Measurements from ENCODE around the gene ARHGEF38. TPM values are rescaled to one million over a fixed set of nuclear protein-coding genes. Genes with fewer than 3 reads are reported as not detected.

Gene ARHGEF38
- total RNA-seq, 1 donor from 2014 or later = 1.6 TPM

DNA sequence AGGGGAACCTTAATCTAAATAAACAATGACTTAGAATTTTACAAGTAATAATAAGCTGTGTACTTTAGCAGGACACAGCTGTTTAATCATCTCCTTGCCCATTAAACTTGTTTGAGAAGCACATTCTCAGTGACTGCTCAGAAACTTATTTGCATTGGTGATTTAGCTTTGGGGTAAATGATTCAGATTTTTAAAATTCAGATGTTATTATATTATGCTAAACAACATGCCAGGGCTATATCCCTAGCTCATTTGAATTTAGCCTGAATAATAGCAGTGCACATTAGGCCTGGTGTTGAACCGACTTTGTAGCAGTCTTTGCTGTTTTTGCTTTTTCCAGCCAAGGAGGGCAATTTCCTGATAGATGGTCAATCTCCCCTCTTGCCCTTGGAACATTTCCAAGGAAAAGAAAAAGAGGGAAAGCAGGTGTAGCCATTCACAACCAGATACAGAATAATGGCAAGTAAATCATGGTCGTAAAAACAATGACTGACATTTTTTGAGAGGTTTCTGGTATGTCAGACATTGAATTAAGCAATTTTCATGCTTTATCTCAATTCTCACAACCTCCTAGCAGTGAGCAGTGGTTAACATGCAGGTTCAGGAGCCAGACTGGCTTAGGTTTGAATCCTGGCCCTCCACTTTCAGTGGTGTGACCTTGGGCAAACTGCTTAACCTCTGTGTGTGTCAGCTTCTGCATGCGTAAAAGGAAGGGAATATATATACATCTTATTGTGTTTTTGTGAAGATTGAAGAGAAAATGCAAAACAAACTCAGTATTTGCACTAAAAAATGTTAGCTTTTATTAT, 16.8 kb downstream of the ARHGEF38 start:
- TF ChIP-seq, protein P1, sequence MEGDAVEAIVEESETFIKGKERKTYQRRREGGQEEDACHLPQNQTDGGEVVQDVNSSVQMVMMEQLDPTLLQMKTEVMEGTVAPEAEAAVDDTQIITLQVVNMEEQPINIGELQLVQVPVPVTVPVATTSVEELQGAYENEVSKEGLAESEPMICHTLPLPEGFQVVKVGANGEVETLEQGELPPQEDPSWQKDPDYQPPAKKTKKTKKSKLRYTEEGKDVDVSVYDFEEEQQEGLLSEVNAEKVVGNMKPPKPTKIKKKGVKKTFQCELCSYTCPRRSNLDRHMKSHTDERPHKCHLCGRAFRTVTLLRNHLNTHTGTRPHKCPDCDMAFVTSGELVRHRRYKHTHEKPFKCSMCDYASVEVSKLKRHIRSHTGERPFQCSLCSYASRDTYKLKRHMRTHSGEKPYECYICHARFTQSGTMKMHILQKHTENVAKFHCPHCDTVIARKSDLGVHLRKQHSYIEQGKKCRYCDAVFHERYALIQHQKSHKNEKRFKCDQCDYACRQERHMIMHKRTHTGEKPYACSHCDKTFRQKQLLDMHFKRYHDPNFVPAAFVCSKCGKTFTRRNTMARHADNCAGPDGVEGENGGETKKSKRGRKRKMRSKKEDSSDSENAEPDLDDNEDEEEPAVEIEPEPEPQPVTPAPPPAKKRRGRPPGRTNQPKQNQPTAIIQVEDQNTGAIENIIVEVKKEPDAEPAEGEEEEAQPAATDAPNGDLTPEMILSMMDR (IDR thresholded peaks at IDR 0.05; ENCODE audit: unreplicated experiment) = no peak
- Mint-ChIP-seq H3K27ac (no peak overlapping the region), H3K27me3 (no peaks in the 10 kb centered on the region), H3K9me3 (ENCODE audit: low read depth) (no peaks in the 10 kb centered on the region), H3K4me3 (ENCODE audit: low read depth) (no peak overlapping the region), H3K4me1 (ENCODE audit: low read depth) (peaks cover 1% of the 10 kb centered on the region), H3K36me3 (ENCODE audit: insufficient read depth) (no peaks in the 10 kb centered on the region)
- DNase-seq (ENCODE audit: low spot score, unreplicated experiment) = no peak

DNA sequence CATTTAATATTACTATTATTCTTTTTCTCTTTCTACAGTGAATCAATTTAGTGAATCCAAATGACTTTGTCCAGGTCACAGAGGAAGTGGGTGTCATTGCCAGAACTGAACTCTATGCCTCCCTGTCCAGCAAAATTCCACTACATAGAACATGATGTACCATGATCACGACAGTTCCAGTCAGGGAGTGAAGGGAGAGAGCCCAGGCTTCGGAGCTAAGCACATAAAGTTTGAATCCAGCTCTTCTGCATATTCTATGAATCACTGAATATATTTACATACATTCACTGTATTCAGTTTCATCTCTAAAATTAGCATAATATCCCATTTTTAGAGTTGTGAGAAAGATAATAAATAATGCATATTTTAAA, 17.4 kb downstream of the ARHGEF38 start:
- Mint-ChIP-seq H3K9me3 (ENCODE audit: low read depth) (peaks cover under 1% of the 10 kb centered on the region), H3K27ac (no peak overlapping the region), H3K36me3 (ENCODE audit: insufficient read depth) (no peaks in the 10 kb centered on the region), H3K4me1 (ENCODE audit: low read depth) (peaks cover 1% of the 10 kb centered on the region), H3K4me3 (ENCODE audit: low read depth) (no peak overlapping the region), H3K27me3 (no peaks in the 10 kb centered on the region)
- DNase-seq (ENCODE audit: low spot score, unreplicated experiment) = no peak
- TF ChIP-seq, protein P1 (IDR thresholded peaks at IDR 0.05; ENCODE audit: unreplicated experiment) = no peak

DNA sequence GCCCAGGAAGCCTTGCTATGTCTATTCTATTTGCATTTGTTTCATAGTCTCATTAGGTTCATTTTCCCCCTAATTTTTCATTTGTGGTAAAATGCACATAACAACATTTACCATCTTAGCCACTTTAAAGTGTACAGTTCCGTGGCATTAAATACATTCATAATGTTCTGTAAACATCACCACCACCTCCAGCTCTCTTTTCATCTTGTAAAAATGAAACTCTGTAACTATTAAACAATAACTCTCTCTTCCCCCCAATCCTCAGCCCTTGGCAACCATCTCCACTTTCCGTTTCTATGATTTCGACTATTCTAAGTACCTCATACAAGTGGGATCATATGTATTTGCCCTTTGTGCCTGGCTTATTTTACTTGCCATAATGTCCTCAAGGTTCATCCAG, 19.9 kb downstream of the ARHGEF38 start:
- no peak overlapping the region for H3K4me3 Mint-ChIP-seq (ENCODE audit: low read depth)
- H3K27ac Mint-ChIP-seq = no peak overlapping the region
- TF ChIP-seq, protein P1 (IDR thresholded peaks at IDR 0.05; ENCODE audit: unreplicated experiment) = no peak
- no peaks in the 10 kb centered on the region for H3K27me3 Mint-ChIP-seq
- H3K9me3 Mint-ChIP-seq (ENCODE audit: low read depth) = peaks cover 2% of the 10 kb centered on the region
- no peaks in the 10 kb centered on the region for H3K36me3 Mint-ChIP-seq (ENCODE audit: insufficient read depth)
- H3K4me1 Mint-ChIP-seq (ENCODE audit: low read depth) = peaks cover 2% of the 10 kb centered on the region
- DNase-seq (ENCODE audit: low spot score, unreplicated experiment) = no peak

DNA sequence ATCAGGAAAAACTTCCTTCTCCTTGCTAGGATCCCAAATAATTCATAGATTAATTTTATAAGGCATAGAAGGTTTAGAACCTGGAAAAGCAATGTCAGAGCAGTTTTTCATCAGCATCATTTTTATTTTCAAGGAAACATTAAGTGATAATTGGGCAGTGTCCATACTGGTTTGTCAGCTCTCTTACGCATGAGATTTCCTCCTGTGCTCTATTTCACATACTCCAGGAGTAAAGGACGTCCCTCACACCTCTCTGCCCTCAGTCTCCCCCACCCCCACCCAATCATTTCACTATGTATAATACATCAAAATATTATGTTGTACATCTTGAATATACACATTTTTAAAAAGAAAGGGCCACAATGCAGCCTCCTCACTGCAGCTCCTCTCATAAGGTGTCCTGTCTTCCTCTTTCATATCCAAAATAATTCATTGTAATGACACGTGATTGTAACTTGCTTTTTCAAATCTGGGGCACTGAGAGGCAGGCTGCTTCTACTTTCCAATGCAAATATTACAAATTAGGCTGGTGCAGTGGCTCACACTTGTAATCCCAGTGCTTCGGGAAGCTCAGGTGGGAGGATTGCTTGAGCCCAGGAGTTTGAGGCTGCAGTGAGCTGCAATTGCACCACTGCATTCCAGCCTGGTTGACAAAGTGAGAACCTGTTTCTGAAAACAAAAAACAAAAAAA, 34.4 kb downstream of the ARHGEF38 start:
- H3K4me3 Mint-ChIP-seq (ENCODE audit: low read depth) = no peak overlapping the region
- H3K27ac Mint-ChIP-seq = no peak overlapping the region
- H3K36me3 Mint-ChIP-seq (ENCODE audit: insufficient read depth) = no peaks in the 10 kb centered on the region
- H3K4me1 Mint-ChIP-seq (ENCODE audit: low read depth) = peaks cover 8% of the 10 kb centered on the region
- TF ChIP-seq, protein P1 (IDR thresholded peaks at IDR 0.05; ENCODE audit: unreplicated experiment) = no peak
- no peaks in the 10 kb centered on the region for H3K9me3 Mint-ChIP-seq (ENCODE audit: low read depth)
- no peaks in the 10 kb centered on the region for H3K27me3 Mint-ChIP-seq
- no peak for DNase-seq (ENCODE audit: low spot score, unreplicated experiment)

DNA sequence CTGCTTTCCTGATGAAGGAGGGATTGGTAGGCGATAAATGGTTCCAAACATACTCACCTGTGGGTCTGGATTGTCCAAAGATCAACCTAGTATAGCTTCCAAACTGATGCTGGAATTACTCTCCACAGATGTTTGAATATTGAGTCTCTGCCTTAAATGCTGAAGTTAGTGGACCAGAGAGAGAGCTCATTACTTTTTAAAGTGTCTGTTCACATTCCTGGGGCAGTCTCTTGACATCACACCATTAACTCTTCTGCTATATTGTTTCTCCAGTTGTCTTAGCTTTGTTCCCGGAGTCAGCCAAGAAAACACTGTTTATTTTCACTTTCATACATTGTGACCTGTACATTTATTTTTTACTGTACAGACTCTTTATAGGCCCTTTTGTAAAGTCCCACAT, 35.4 kb downstream of the ARHGEF38 start:
- no peak overlapping the region for H3K4me3 Mint-ChIP-seq (ENCODE audit: low read depth)
- H3K36me3 Mint-ChIP-seq (ENCODE audit: insufficient read depth) = no peaks in the 10 kb centered on the region
- DNase-seq (ENCODE audit: low spot score, unreplicated experiment) = no peak
- peaks cover 8% of the 10 kb centered on the region for H3K4me1 Mint-ChIP-seq (ENCODE audit: low read depth)
- no peak overlapping the region for H3K27ac Mint-ChIP-seq
- no peaks in the 10 kb centered on the region for H3K9me3 Mint-ChIP-seq (ENCODE audit: low read depth)
- no peaks in the 10 kb centered on the region for H3K27me3 Mint-ChIP-seq
- TF ChIP-seq, protein P1 (IDR thresholded peaks at IDR 0.05; ENCODE audit: unreplicated experiment) = no peak

Data from progenitor cell of endocrine pancreas (in vitro differentiated cells).